Measurements from ENCODE around the gene SLC38A2.

Gene SLC38A2

GRCh38 chr12:46385438-46385837, 12.9 kb upstream of the SLC38A2 start:
- 64 to 67% methylated on average over 4 to 5 of the region's 5 CpGs for WGBS, 2 experiments
- H3K4me3 ChIP-seq (ENCODE audit: insufficient read depth, low read depth, low read length) = no peak overlapping the region
- H3K9me3 ChIP-seq (ENCODE audit: control insufficient read depth, low read length) = no peaks in the 10 kb centered on the region
- H3K27ac ChIP-seq (ENCODE audit: insufficient read depth, low read depth, low read length, poor library complexity, severe bottlenecking) = no peak overlapping the region
- peaks cover 11% of the 10 kb centered on the region for H3K4me1 ChIP-seq (ENCODE audit: control insufficient read depth, insufficient read depth, low read length)
- no peaks in the 10 kb centered on the region for H3K36me3 ChIP-seq (ENCODE audit: control insufficient read depth, insufficient read depth, low read length)
- no peaks in the 10 kb centered on the region for H3K27me3 ChIP-seq (ENCODE audit: control insufficient read depth, insufficient read depth, low read length, poor library complexity, severe bottlenecking)

- Histone ChIP-seq H3K36me3 (ENCODE audit: control insufficient read depth, insufficient read depth, low read length) (no peaks in the 10 kb centered on the region), H3K4me3 (ENCODE audit: insufficient read depth, low read depth, low read length) (peak overlapping the region; percentile 71), H3K9me3 (ENCODE audit: control insufficient read depth, low read length) (no peaks in the 10 kb centered on the region), H3K27ac (ENCODE audit: insufficient read depth, low read depth, low read length, poor library complexity, severe bottlenecking) (no peak overlapping the region), H3K27me3 (ENCODE audit: control insufficient read depth, insufficient read depth, low read length, poor library complexity, severe bottlenecking) (no peaks in the 10 kb centered on the region), H3K4me1 (ENCODE audit: control insufficient read depth, insufficient read depth, low read length) (peaks cover 9% of the 10 kb centered on the region)
- 68 to 81% methylated on average over 7 to 8 of the region's 9 CpGs for WGBS, 2 experiments
Observed at GRCh38 chr12:46384451-46385309, 12.1 kb upstream of the SLC38A2 start.

GRCh38 chr12:46383654-46384450, 11.3 kb upstream of the SLC38A2 start:
- H3K9me3 ChIP-seq (ENCODE audit: control insufficient read depth, low read length) = no peaks in the 10 kb centered on the region
- WGBS, 2 experiments = 2% methylated on average over 47 of the region's 47 CpGs
- H3K27ac ChIP-seq (ENCODE audit: insufficient read depth, low read depth, low read length, poor library complexity, severe bottlenecking) = peak overlapping the region; percentile 92
- H3K4me1 ChIP-seq (ENCODE audit: control insufficient read depth, insufficient read depth, low read length) = peaks cover 9% of the 10 kb centered on the region
- no peaks in the 10 kb centered on the region for H3K36me3 ChIP-seq (ENCODE audit: control insufficient read depth, insufficient read depth, low read length)
- peak overlapping the region; percentile 71 for H3K4me3 ChIP-seq (ENCODE audit: insufficient read depth, low read depth, low read length)
- no peaks in the 10 kb centered on the region for H3K27me3 ChIP-seq (ENCODE audit: control insufficient read depth, insufficient read depth, low read length, poor library complexity, severe bottlenecking)

- H3K27ac ChIP-seq (ENCODE audit: insufficient read depth, low read depth, low read length, poor library complexity, severe bottlenecking) = peak overlapping the region; percentile 92
- H3K36me3 ChIP-seq (ENCODE audit: control insufficient read depth, insufficient read depth, low read length) = no peaks in the 10 kb centered on the region
- no peaks in the 10 kb centered on the region for H3K9me3 ChIP-seq (ENCODE audit: control insufficient read depth, low read length)
- H3K4me3 ChIP-seq (ENCODE audit: insufficient read depth, low read depth, low read length) = peak overlapping the region; percentile 71
- no peaks in the 10 kb centered on the region for H3K27me3 ChIP-seq (ENCODE audit: control insufficient read depth, insufficient read depth, low read length, poor library complexity, severe bottlenecking)
- 1% methylated on average over 74 of the region's 74 CpGs for WGBS, 2 experiments
- H3K4me1 ChIP-seq (ENCODE audit: control insufficient read depth, insufficient read depth, low read length) = peaks cover 9% of the 10 kb centered on the region
Observed at GRCh38 chr12:46382964-46383653, 10.5 kb upstream of the SLC38A2 start.

- Histone ChIP-seq H3K27me3 (ENCODE audit: control insufficient read depth, insufficient read depth, low read length, poor library complexity, severe bottlenecking) (no peaks in the 10 kb centered on the region), H3K27ac (ENCODE audit: insufficient read depth, low read depth, low read length, poor library complexity, severe bottlenecking) (peak overlapping the region; percentile 92), H3K36me3 (ENCODE audit: control insufficient read depth, insufficient read depth, low read length) (no peaks in the 10 kb centered on the region), H3K4me1 (ENCODE audit: control insufficient read depth, insufficient read depth, low read length) (peaks cover 9% of the 10 kb centered on the region), H3K9me3 (ENCODE audit: control insufficient read depth, low read length) (no peaks in the 10 kb centered on the region), H3K4me3 (ENCODE audit: insufficient read depth, low read depth, low read length) (peak overlapping the region; percentile 71)
- 55 to 58% methylated on average over 15 to 16 of the region's 16 CpGs for WGBS, 2 experiments
Observed at GRCh38 chr12:46382408-46382963, 9.9 kb upstream of the SLC38A2 start.

- WGBS, 2 experiments = 86 to 95% methylated on average over 1 of the region's 1 CpG
- H3K4me3 ChIP-seq (ENCODE audit: insufficient read depth, low read depth, low read length) = no peak overlapping the region
- H3K4me1 ChIP-seq (ENCODE audit: control insufficient read depth, insufficient read depth, low read length) = peaks cover 6% of the 10 kb centered on the region
- no peaks in the 10 kb centered on the region for H3K36me3 ChIP-seq (ENCODE audit: control insufficient read depth, insufficient read depth, low read length)
- no peaks in the 10 kb centered on the region for H3K9me3 ChIP-seq (ENCODE audit: control insufficient read depth, low read length)
- H3K27ac ChIP-seq (ENCODE audit: insufficient read depth, low read depth, low read length, poor library complexity, severe bottlenecking) = no peak overlapping the region
- no peaks in the 10 kb centered on the region for H3K27me3 ChIP-seq (ENCODE audit: control insufficient read depth, insufficient read depth, low read length, poor library complexity, severe bottlenecking)
Observed at GRCh38 chr12:46380881-46381280, 8.3 kb upstream of the SLC38A2 start.

- H3K4me1 ChIP-seq (ENCODE audit: control insufficient read depth, insufficient read depth, low read length) = peaks cover 6% of the 10 kb centered on the region
- WGBS, 2 experiments = 94 to 96% methylated on average over 3 of the region's 3 CpGs
- no peaks in the 10 kb centered on the region for H3K27me3 ChIP-seq (ENCODE audit: control insufficient read depth, insufficient read depth, low read length, poor library complexity, severe bottlenecking)
- H3K27ac ChIP-seq (ENCODE audit: insufficient read depth, low read depth, low read length, poor library complexity, severe bottlenecking) = no peak overlapping the region
- no peaks in the 10 kb centered on the region for H3K36me3 ChIP-seq (ENCODE audit: control insufficient read depth, insufficient read depth, low read length)
- H3K9me3 ChIP-seq (ENCODE audit: control insufficient read depth, low read length) = no peaks in the 10 kb centered on the region
- H3K4me3 ChIP-seq (ENCODE audit: insufficient read depth, low read depth, low read length) = no peak overlapping the region
Observed at GRCh38 chr12:46380022-46380796, 7.6 kb upstream of the SLC38A2 start.

- Histone ChIP-seq H3K9me3 (ENCODE audit: control insufficient read depth, low read length) (no peaks in the 10 kb centered on the region), H3K36me3 (ENCODE audit: control insufficient read depth, insufficient read depth, low read length) (no peaks in the 10 kb centered on the region), H3K4me1 (ENCODE audit: control insufficient read depth, insufficient read depth, low read length) (peaks cover 2% of the 10 kb centered on the region), H3K4me3 (ENCODE audit: insufficient read depth, low read depth, low read length) (no peak overlapping the region), H3K27ac (ENCODE audit: insufficient read depth, low read depth, low read length, poor library complexity, severe bottlenecking) (no peak overlapping the region), H3K27me3 (ENCODE audit: control insufficient read depth, insufficient read depth, low read length, poor library complexity, severe bottlenecking) (no peaks in the 10 kb centered on the region)
- WGBS, 2 experiments = 89 to 100% methylated on average over 1 to 2 of the region's 3 CpGs
Observed at GRCh38 chr12:46379352-46379751, 6.8 kb upstream of the SLC38A2 start.

GRCh38 chr12:46378530-46378929, 6.0 kb upstream of the SLC38A2 start:
- H3K4me1 ChIP-seq (ENCODE audit: control insufficient read depth, insufficient read depth, low read length) = peaks cover 6% of the 10 kb centered on the region
- peaks cover 4% of the 10 kb centered on the region for H3K27me3 ChIP-seq (ENCODE audit: control insufficient read depth, insufficient read depth, low read length, poor library complexity, severe bottlenecking)
- H3K9me3 ChIP-seq (ENCODE audit: control insufficient read depth, low read length) = no peaks in the 10 kb centered on the region
- H3K27ac ChIP-seq (ENCODE audit: insufficient read depth, low read depth, low read length, poor library complexity, severe bottlenecking) = no peak overlapping the region
- H3K4me3 ChIP-seq (ENCODE audit: insufficient read depth, low read depth, low read length) = no peak overlapping the region
- H3K36me3 ChIP-seq (ENCODE audit: control insufficient read depth, insufficient read depth, low read length) = no peaks in the 10 kb centered on the region
- 78 to 83% methylated on average over 1 of the region's 1 CpG for WGBS, 2 experiments

Measured in ectodermal cell (in vitro differentiated cells).